Ascending aorta (tissue), 2 donors: ENCODE results near the gene C5orf15. TPM values are rescaled to one million over a fixed set of nuclear protein-coding genes. Genes with fewer than 3 reads are reported as not detected.

Experiments used
- DNase-seq, 2 donors: peaks; one replicate each; pipeline ENCODE4 v3.0.0-alpha.2; 2019; ENCODE audit warnings: low spot score in 2 of 2
- H3K27ac ChIP-seq, 2 donors: fragments of 200-600 bp; sonication (generic); one replicate each; pipeline ENCODE4 v1.5.1; 2016 to 2017; ENCODE audit warnings: mild to moderate bottlenecking in 1 of 2
- H3K27me3 ChIP-seq: fragments of 200-600 bp; sonication (generic); one replicate; pipeline ENCODE4 v1.5.1; 2017
- H3K36me3 ChIP-seq, 2 donors: fragments of 200-600 bp; sonication (generic); one replicate each; pipeline ENCODE4 v1.5.1; 2016
- H3K4me1 ChIP-seq, 2 donors: fragments of 200-600 bp; sonication (generic); one replicate each; pipeline ENCODE4 v1.5.1; 2016 to 2017; ENCODE audit warnings: mild to moderate bottlenecking in 1 of 2
- H3K4me3 ChIP-seq, 2 donors: fragments of 200-600 bp; sonication (generic); one replicate each; pipeline ENCODE4 v1.5.1; 2016 to 2017; ENCODE audit warnings: mild to moderate bottlenecking in 1 of 2
- H3K9me3 ChIP-seq, 2 donors: fragments of 200-600 bp; sonication (generic); one replicate each; pipeline ENCODE4 v1.5.1; 2016
- intact Hi-C: fragments of 100-400 bp; cut with DNase I; formaldehyde crosslinking; loops from one replicate; pipeline ENCODE4 v1.15.1; 2023
- total RNA-seq: library from RNA; depleted of rRNA; stranded (reverse); fragments of >200 nt; gene quantifications from one replicate; pipeline ENCODE4 v1.1.0, GENCODE V29; 2016
- TF ChIP-seq, protein P1 (sequence below), 3 experiments: fragments of 200-600 bp in 2 of 3; fragments of 450-650 bp in 1 of 3; sonication (generic) in 2 of 3; IDR thresholded peaks; one replicate each; pipeline ENCODE4 v1.5.1; 2016 to 2019; ENCODE audit warnings: antibody characterized with exemption in 3 of 3, mild to moderate bottlenecking in 1 of 3, moderate library complexity in 1 of 3

The C5orf15 gene
- total RNA-seq, 1 donor from 2014 or later: 177 TPM

DNA sequence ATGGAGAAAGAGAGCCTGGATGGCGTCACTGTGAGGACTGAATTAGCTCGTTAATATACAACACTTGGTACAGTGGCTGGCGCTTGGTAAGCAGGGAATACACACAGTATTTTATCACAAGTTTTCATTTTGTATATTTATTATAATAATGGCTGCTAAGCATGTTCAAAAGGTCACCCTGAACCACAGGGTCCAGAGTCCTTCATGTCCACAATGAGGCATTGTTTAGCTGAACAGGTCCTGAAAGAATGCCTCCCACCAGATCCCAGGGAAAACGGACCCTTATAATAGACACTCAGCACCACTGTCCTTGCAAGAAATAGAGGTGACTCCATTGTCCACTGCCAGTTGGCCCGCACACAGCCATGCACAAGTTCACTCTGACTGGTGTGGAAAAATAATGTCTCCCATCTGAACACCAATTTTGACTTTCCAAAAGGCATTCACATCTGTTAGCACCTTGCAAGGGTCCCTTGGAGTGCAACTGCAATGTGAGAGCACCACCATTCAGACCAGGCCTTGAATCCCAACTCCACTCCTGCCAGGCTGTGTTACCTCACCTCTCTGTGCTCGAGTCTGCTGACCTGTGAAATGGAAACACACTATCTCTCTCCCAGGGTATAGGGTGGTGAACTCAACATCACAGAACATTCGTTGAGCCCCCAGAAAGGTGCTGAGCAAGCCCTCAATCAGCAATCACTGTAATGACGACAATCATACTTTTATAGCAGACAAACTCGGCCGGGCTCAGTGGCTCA, 32.5 kb upstream of the C5orf15 start:
- no peaks in the 10 kb centered on the region for H3K36me3 ChIP-seq
- no peaks in the 10 kb centered on the region for H3K9me3 ChIP-seq
- H3K27ac ChIP-seq: no peak overlapping the region

GRCh38 chr5:134000091-134000511, 31.7 kb upstream of the C5orf15 start:
- no peaks in the 10 kb centered on the region for H3K36me3 ChIP-seq
- H3K4me1 ChIP-seq: peaks cover 18 to 48% of the 10 kb centered on the region in 2 donors
- peak overlapping the region in 1 of 2 donors; percentile 20 for H3K27ac ChIP-seq
- no peak overlapping the region for H3K4me3 ChIP-seq
- TF ChIP-seq, protein P1, sequence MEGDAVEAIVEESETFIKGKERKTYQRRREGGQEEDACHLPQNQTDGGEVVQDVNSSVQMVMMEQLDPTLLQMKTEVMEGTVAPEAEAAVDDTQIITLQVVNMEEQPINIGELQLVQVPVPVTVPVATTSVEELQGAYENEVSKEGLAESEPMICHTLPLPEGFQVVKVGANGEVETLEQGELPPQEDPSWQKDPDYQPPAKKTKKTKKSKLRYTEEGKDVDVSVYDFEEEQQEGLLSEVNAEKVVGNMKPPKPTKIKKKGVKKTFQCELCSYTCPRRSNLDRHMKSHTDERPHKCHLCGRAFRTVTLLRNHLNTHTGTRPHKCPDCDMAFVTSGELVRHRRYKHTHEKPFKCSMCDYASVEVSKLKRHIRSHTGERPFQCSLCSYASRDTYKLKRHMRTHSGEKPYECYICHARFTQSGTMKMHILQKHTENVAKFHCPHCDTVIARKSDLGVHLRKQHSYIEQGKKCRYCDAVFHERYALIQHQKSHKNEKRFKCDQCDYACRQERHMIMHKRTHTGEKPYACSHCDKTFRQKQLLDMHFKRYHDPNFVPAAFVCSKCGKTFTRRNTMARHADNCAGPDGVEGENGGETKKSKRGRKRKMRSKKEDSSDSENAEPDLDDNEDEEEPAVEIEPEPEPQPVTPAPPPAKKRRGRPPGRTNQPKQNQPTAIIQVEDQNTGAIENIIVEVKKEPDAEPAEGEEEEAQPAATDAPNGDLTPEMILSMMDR (IDR thresholded peaks at IDR 0.05): no peak
- DNase-seq: no peak
- H3K27me3 ChIP-seq: no peaks in the 10 kb centered on the region
- intact Hi-C loops: no loop called here
- no peaks in the 10 kb centered on the region for H3K9me3 ChIP-seq

More for the DNA sequence above, 32.5 kb upstream of the C5orf15 start:
- TF ChIP-seq, protein P1 (IDR thresholded peaks at IDR 0.05): no peak
- intact Hi-C loops: no loop called here
- peaks cover 24 to 49% of the 10 kb centered on the region in 2 donors for H3K4me1 ChIP-seq
- H3K27me3 ChIP-seq: no peaks in the 10 kb centered on the region
- no peak for DNase-seq
- no peak overlapping the region for H3K4me3 ChIP-seq

GRCh38 chr5:133998807-133999206, 30.4 kb upstream of the C5orf15 start:
- no peak for DNase-seq
- no peaks in the 10 kb centered on the region for H3K9me3 ChIP-seq
- no peaks in the 10 kb centered on the region for H3K27me3 ChIP-seq
- intact Hi-C loops: no loop called here
- H3K4me1 ChIP-seq: peaks cover 16 to 58% of the 10 kb centered on the region in 2 donors
- TF ChIP-seq, protein P1 (IDR thresholded peaks at IDR 0.05): no peak
- H3K4me3 ChIP-seq: no peak overlapping the region
- H3K36me3 ChIP-seq: no peaks in the 10 kb centered on the region
- H3K27ac ChIP-seq: no peak overlapping the region

DNA sequence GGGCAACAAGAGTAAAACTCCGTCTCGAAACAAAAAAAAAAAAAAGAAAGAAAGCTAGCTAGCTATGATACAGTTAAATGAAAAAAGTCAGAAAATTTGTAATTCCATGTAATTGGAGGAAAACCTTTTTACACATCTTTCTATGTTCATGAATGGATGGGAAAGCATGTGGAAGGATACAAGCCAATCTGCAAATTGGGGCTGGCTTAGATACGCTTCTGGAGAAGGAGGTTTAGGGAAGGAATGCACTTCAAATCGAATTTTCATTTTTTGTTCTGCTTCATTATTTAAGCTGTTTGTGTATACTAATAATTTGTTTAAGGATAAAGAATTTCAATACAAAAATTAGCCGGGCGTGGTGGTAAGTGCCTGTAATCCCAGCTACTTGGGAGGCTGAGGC, 29.6 kb upstream of the C5orf15 start:
- Histone ChIP-seq H3K27me3 (no peaks in the 10 kb centered on the region), H3K4me3 (no peak overlapping the region), H3K9me3 (no peaks in the 10 kb centered on the region), H3K4me1 (peaks cover 10 to 55% of the 10 kb centered on the region in 2 donors), H3K27ac (no peak overlapping the region), H3K36me3 (no peaks in the 10 kb centered on the region)
- TF ChIP-seq, protein P1 (IDR thresholded peaks at IDR 0.05): no peak
- intact Hi-C loops: no loop called here
- DNase-seq: no peak

GRCh38 chr5:133996683-133997252, 28.3 kb upstream of the C5orf15 start:
- no peak overlapping the region for H3K27ac ChIP-seq
- TF ChIP-seq, protein P1 (IDR thresholded peaks at IDR 0.05): peak in 1 of 3 experiments; percentile 28
- no peak overlapping the region for H3K4me3 ChIP-seq
- H3K27me3 ChIP-seq: no peaks in the 10 kb centered on the region
- no peaks in the 10 kb centered on the region for H3K36me3 ChIP-seq
- no peaks in the 10 kb centered on the region for H3K9me3 ChIP-seq
- intact Hi-C loops: no loop called here
- DNase-seq: no peak
- peaks cover 0 to 52% of the 10 kb centered on the region in 2 donors for H3K4me1 ChIP-seq
